Tibial artery (tissue), 4 donors: ENCODE measurements around the gene MAN2B1.

Experiments used
- DNase-seq, 2 donors: peaks; one replicate each; pipeline ENCODE4 v3.0.0-alpha.2; 2019
- H3K27ac ChIP-seq, 2 donors: fragments of 200-600 bp; sonication (generic) in 1 of 2; 1 replicate in 1 of 2; 2 replicates in 1 of 2; pipeline ENCODE4 v1.5.1; 2018 to 2019; ENCODE audit warnings: mild to moderate bottlenecking in 1 of 2
- H3K27me3 ChIP-seq, 2 donors: fragments of 200-600 bp; sonication (generic) in 1 of 2; one replicate each; pipeline versions ENCODE4 v1.5.1 to v1.6.0; 2016 to 2019
- H3K36me3 ChIP-seq, 3 donors: fragments of 200-600 bp; sonication (generic) in 2 of 3; one replicate each; pipeline ENCODE4 v1.5.1; 2016 to 2019; ENCODE audit warnings: mild to moderate bottlenecking in 2 of 3
- H3K4me1 ChIP-seq, 4 donors: fragments of 200-600 bp; sonication (generic) in 2 of 4; 1 replicate in 3 of 4; 2 replicates in 1 of 4; pipeline ENCODE4 v1.5.1; 2016 to 2019
- H3K4me3 ChIP-seq, 2 donors: fragments of 200-600 bp; sonication (generic) in 1 of 2; 1 replicate in 1 of 2; 2 replicates in 1 of 2; pipeline ENCODE4 v1.5.1; 2018 to 2019; ENCODE audit warnings: mild to moderate bottlenecking in 2 of 2
- H3K9me3 ChIP-seq, 3 donors: fragments of 200-600 bp; sonication (generic) in 1 of 3; one replicate each; pipeline ENCODE4 v1.5.1; 2016 to 2019
- intact Hi-C: fragments of 100-400 bp; cut with DNase I; formaldehyde crosslinking; loops from one replicate; pipeline ENCODE4 v1.15.0; 2023; ENCODE audit warnings: low total_unique reads
- TF ChIP-seq, protein P1 (sequence below), 2 experiments: fragments of 200-600 bp in 1 of 2; fragments of 450-650 bp in 1 of 2; IDR thresholded peaks; one replicate each; pipeline ENCODE4 v1.5.1; 2017 to 2019; ENCODE audit warnings: antibody characterized with exemption in 2 of 2, mild to moderate bottlenecking in 1 of 2, moderate library complexity in 1 of 2

Gene MAN2B1

DNA sequence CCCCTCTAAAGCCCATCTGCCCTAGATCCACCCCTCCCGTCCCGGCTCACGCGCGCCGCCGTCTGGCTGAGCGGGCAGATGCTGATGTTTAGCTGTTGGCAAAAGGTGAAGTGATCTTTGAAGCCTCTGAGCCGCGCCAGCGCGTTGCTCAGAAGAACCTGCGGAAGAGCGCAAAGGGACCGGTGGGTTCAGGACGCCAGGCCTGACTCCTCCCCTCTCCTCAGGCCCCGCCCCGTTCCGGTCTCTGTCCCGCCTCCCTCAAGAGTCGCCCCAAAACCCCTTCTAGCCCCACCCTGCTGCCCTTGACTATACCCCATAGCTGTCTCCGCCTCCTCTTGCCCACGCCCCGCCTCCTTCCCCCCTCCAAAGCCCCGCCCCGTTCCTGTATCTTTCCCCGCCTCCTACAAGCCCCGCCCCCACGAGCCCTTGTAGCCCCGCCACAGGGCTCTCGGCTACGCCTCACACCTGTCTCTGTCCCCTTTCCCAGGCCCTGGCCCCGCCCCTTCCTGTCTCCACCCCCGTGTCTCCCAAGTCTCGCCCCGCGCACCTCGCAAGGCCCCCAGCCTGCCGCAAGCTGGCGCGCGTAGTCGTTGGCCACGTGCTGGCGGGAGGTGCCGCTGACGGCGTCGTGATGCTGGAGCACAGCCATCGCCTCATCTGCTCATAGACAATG, 9.5 kb downstream of the MAN2B1 start:
- TF ChIP-seq, protein P1, sequence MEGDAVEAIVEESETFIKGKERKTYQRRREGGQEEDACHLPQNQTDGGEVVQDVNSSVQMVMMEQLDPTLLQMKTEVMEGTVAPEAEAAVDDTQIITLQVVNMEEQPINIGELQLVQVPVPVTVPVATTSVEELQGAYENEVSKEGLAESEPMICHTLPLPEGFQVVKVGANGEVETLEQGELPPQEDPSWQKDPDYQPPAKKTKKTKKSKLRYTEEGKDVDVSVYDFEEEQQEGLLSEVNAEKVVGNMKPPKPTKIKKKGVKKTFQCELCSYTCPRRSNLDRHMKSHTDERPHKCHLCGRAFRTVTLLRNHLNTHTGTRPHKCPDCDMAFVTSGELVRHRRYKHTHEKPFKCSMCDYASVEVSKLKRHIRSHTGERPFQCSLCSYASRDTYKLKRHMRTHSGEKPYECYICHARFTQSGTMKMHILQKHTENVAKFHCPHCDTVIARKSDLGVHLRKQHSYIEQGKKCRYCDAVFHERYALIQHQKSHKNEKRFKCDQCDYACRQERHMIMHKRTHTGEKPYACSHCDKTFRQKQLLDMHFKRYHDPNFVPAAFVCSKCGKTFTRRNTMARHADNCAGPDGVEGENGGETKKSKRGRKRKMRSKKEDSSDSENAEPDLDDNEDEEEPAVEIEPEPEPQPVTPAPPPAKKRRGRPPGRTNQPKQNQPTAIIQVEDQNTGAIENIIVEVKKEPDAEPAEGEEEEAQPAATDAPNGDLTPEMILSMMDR (IDR thresholded peaks at IDR 0.05), result no peak
- Histone ChIP-seq H3K4me1 (no peaks in the 10 kb centered on the region), H3K4me3 (no peak overlapping the region), H3K36me3 (peaks cover 44 to 89% (median 62%) of the 10 kb centered on the region in 3 donors), H3K9me3 (no peaks in the 10 kb centered on the region), H3K27ac (no peak overlapping the region), H3K27me3 (no peaks in the 10 kb centered on the region)
- intact Hi-C loops, result no loop called here
- DNase-seq, result no peak

DNA sequence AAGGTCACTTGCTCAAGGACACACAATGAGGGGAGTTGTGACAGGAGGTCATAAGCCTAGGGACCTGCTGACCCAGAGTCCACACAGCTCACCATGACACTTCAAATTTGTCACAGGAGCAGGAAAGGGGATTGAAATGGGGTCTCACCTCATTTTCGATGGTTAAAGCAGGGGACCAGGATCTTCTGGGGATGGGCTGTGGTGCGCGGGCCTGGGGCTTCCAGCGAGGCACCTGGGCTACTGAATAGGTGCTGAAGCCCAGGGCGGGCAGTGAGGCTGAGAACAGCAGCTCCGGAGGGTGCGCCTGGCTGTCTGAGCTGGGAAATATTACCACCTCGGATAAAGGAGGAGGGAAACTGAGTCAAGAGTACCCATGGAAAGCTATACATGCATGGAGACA, 11.0 kb downstream of the MAN2B1 start:
- peaks cover 32 to 80% (median 50%) of the 10 kb centered on the region in 3 donors for H3K36me3 ChIP-seq
- H3K4me3 ChIP-seq, result no peak overlapping the region
- no peak overlapping the region for H3K27ac ChIP-seq
- no peaks in the 10 kb centered on the region for H3K27me3 ChIP-seq
- no peak for DNase-seq
- H3K4me1 ChIP-seq, result no peaks in the 10 kb centered on the region
- H3K9me3 ChIP-seq, result no peaks in the 10 kb centered on the region
- TF ChIP-seq, protein P1 (IDR thresholded peaks at IDR 0.05), result no peak
- intact Hi-C loops, result no loop called here

DNA sequence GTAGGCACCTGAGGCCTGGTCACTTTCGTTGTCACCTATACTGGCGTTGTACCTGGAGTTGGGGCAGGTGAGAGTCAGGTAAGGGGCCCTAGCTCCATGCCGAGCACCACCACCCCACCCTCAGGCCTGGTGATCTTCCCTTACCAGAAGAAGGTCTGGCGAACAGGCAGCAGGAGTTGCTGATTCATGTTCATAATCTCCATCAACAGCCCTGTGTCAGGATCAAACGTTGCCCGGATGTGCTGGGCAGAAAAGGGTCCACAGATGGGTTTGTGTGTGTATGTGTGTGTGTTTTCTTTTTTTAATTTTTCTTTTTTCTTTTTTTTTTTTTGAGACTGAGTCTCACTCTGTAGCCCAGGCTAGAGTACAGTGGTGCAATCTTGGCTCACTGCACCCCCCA, 14.3 kb downstream of the MAN2B1 start:
- Histone ChIP-seq H3K9me3 (no peaks in the 10 kb centered on the region), H3K4me1 (peaks cover 0 to 18% (median 7%) of the 10 kb centered on the region in 4 donors), H3K4me3 (no peak overlapping the region), H3K27me3 (no peaks in the 10 kb centered on the region), H3K36me3 (peaks cover 17 to 47% (median 29%) of the 10 kb centered on the region in 3 donors), H3K27ac (no peak overlapping the region)
- intact Hi-C loops, result no loop called here
- TF ChIP-seq, protein P1 (IDR thresholded peaks at IDR 0.05), result no peak
- DNase-seq, result no peak

DNA sequence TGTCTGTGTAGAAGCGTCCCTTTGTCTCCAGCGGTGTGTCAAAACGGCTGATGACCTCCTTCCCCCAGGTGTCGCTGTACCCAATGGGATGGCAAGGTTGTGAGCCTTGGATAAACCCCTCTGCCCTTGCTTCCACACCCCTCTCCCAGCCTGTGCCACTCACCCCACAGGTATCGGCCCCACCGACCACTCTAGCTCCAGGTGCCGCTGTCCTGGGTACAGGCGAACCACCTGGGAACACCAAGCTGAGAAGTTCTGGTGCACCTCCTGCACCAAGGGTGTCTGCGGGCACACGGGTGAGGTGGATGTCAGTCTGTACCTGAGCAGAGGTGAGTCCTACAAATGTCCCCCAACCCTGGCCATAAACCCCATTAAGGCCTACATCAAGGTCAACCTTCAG, 16.6 kb downstream of the MAN2B1 start:
- Histone ChIP-seq H3K27ac (no peak overlapping the region), H3K27me3 (no peaks in the 10 kb centered on the region), H3K4me3 (no peak overlapping the region), H3K36me3 (peaks cover 0 to 28% (median 7%) of the 10 kb centered on the region in 3 donors), H3K9me3 (no peaks in the 10 kb centered on the region), H3K4me1 (peaks cover 0 to 19% (median 8%) of the 10 kb centered on the region in 4 donors)
- TF ChIP-seq, protein P1 (IDR thresholded peaks at IDR 0.05), result no peak
- no peak for DNase-seq
- intact Hi-C loops, result no loop called here

DNA sequence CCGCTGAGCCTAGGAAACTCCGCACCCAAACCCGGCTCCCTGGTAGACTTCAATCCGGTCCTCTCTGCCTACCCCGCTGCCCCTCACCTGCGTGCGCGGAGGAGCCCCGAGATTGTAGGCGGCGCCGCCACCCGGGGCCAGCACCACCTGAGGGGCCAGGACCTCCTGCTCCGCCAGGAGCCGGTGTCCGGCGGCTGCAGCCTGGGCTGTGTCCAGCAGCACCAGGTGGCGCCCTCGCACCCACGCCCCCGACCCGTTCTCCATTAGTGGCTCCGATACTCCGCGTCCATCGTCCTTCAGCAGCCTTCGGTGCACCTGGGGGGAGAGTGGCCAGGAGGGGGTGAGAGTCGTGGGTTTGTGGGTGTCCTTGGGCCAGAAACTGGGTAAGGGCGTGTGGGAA, 18.5 kb downstream of the MAN2B1 start:
- TF ChIP-seq, protein P1 (IDR thresholded peaks at IDR 0.05), result no peak
- Histone ChIP-seq H3K4me1 (peaks cover 0 to 19% (median 8%) of the 10 kb centered on the region in 4 donors), H3K36me3 (peaks cover 0 to 13% (median 0%) of the 10 kb centered on the region in 3 donors), H3K27me3 (no peaks in the 10 kb centered on the region), H3K27ac (no peak overlapping the region), H3K9me3 (no peaks in the 10 kb centered on the region), H3K4me3 (peak overlapping the region; percentile 11 to 32)
- DNase-seq, result no peak
- intact Hi-C loops, result no loop called here
